K562 (cell line): ENCODE results near the gene TVP23A. TPM values are rescaled to one million over a fixed set of nuclear protein-coding genes. Genes with fewer than 3 reads are reported as not detected.

Experiments used
- ARHGAP35 ChIP-seq: fragments of 450-650 bp; IDR thresholded peaks from 2 replicates; pipeline ENCODE4 v1.6.1; 2018; ENCODE audit not compliant: partially characterized antibody
- CCNT2 ChIP-seq: IDR thresholded peaks from 2 replicates; pipeline ENCODE4 v1.6.1; 2011; ENCODE audit warnings: borderline replicate concordance, low read depth, mild to moderate bottlenecking, moderate library complexity, mixed read lengths, low read length; ENCODE audit not compliant: insufficient read length; ENCODE audit errors: extremely low read depth
- CTCF ChIP-seq, 3 experiments: IDR thresholded peaks in 2 of 3; conservative IDR thresholded peaks in 1 of 3; 2 replicates each; pipeline ENCODE4 v1.5.1; 2011 to 2012; ENCODE audit warnings: low read length in 3 of 3, mild to moderate bottlenecking in 3 of 3, control low read depth in 2 of 3, improper control_type of control experiment in 1 of 3, inconsistent platforms in 1 of 3, low read depth in 1 of 3, mixed read lengths in 1 of 3, moderate library complexity in 1 of 3; ENCODE audit not compliant: insufficient read depth in 2 of 3
- DDX20 ChIP-seq: fragments of 450-650 bp; IDR thresholded peaks from 2 replicates; pipeline ENCODE4 v1.6.1; 2016; ENCODE audit warnings: missing genetic modification characterization, low read depth, mild to moderate bottlenecking, missing compliant biosample characterization, moderate library complexity
- DNMT1 ChIP-seq: fragments of 450-650 bp; IDR thresholded peaks from 2 replicates; pipeline ENCODE4 v1.6.1; 2016; ENCODE audit warnings: antibody characterized with exemption, mild to moderate bottlenecking
- EHMT2 ChIP-seq: fragments of 450-650 bp; IDR thresholded peaks from 2 replicates; pipeline ENCODE4 v1.6.1; 2018; ENCODE audit warnings: antibody characterized with exemption
- EP300 ChIP-seq: IDR thresholded peaks from 2 replicates; pipeline ENCODE4 v1.6.1; 2012; ENCODE audit warnings: low read length, improper control_type of control experiment
- GTF3C2 ChIP-seq: IDR thresholded peaks from 3 replicates; pipeline ENCODE4 v1.6.1; 2011; ENCODE audit warnings: borderline replicate concordance, mild to moderate bottlenecking, moderate library complexity; ENCODE audit not compliant: insufficient read length; ENCODE audit errors: extremely low read depth
- HCFC1 ChIP-seq: IDR thresholded peaks from 2 replicates; pipeline ENCODE4 v1.6.1; 2012; ENCODE audit warnings: low read depth, low read length, improper control_type of control experiment
- KLF1 ChIP-seq: fragments of 450-650 bp; IDR thresholded peaks from 2 replicates; pipeline ENCODE4 v1.6.1; 2016; ENCODE audit warnings: missing genetic modification characterization, missing compliant biosample characterization
- MXI1 ChIP-seq: IDR thresholded peaks from 2 replicates; pipeline ENCODE4 v1.6.1; 2011; ENCODE audit warnings: low read depth, mild to moderate bottlenecking, improper control_type of control experiment, low read length
- NFIC ChIP-seq: fragments of 450-650 bp; IDR thresholded peaks from 2 replicates; pipeline ENCODE4 v1.6.1; 2017; ENCODE audit warnings: mild to moderate bottlenecking, inconsistent platforms
- OTX1 ChIP-seq: fragments of 450-650 bp; formaldehyde crosslinking; IDR thresholded peaks from 2 replicates; pipeline ENCODE4 v1.4.0; 2022; ENCODE audit warnings: mild to moderate bottlenecking
- PCBP2 ChIP-seq: fragments of 200-400 bp; formaldehyde crosslinking; IDR thresholded peaks from 2 replicates; pipeline ENCODE4 v1.6.1; 2018; ENCODE audit warnings: low read length, low read depth, mild to moderate bottlenecking, moderate library complexity; ENCODE audit not compliant: poor library complexity, severe bottlenecking
- RB1 ChIP-seq: fragments of 450-650 bp; IDR thresholded peaks from 2 replicates; pipeline ENCODE4 v1.6.1; 2017; ENCODE audit warnings: low read depth, mild to moderate bottlenecking
- TBL1XR1 ChIP-seq, 2 experiments: IDR thresholded peaks; 2 replicates each; pipeline ENCODE4 v1.6.1; 2012; ENCODE audit warnings: improper control_type of control experiment in 2 of 2, low read length in 2 of 2, mild to moderate bottlenecking in 1 of 2
- TSC22D4 ChIP-seq: fragments of 450-650 bp; IDR thresholded peaks from 2 replicates; pipeline ENCODE4 v1.6.1; 2016; ENCODE audit warnings: missing genetic modification characterization, missing biosample characterization, control low read depth
- ZBTB7A ChIP-seq: IDR thresholded peaks from 2 replicates; pipeline ENCODE4 v1.6.1; 2011; ENCODE audit warnings: low read depth, mild to moderate bottlenecking, low read length, moderate library complexity, borderline replicate concordance; ENCODE audit not compliant: control insufficient read depth
- ZC3H11A ChIP-seq: IDR thresholded peaks from 2 replicates; pipeline ENCODE4 v1.6.1; 2012; ENCODE audit warnings: low read depth, low read length, improper control_type of control experiment
- ZNF24 ChIP-seq: fragments of 450-650 bp; IDR thresholded peaks from 2 replicates; pipeline ENCODE4 v1.6.1; 2016
- ZNF324 ChIP-seq: fragments of 250-450 bp; sonication (Bioruptor Pico); IDR thresholded peaks from 2 replicates; pipeline ENCODE4 v1.4.0; 2020; ENCODE audit warnings: mild to moderate bottlenecking
- ZNF444 ChIP-seq: fragments of 250-450 bp; sonication (Bioruptor Pico); IDR thresholded peaks from 2 replicates; pipeline ENCODE4 v1.4.0; 2020; ENCODE audit warnings: mild to moderate bottlenecking, moderate library complexity
- ZNF79 ChIP-seq: fragments of 250-450 bp; sonication (Bioruptor Pico); IDR thresholded peaks from 2 replicates; pipeline ENCODE4 v1.4.0; 2020; ENCODE audit warnings: low read depth, mild to moderate bottlenecking, moderate library complexity
- polyA plus RNA-seq, 8 experiments: library from polyadenylated mRNA; depleted of rRNA in 4 of 8; stranded (reverse) in 5 of 8; unstranded in 3 of 8; fragments of >200 nt; fragmentation: Nextera tagmentation in 2 of 8; fragmentation: Illumina TruSeq in 1 of 8; extraction: Ambion mirVana in 2 of 8; extraction: Trizol in 1 of 8; gene quantifications; 2 replicates each; pipeline versions ENCODE4 v1.2.1 to v1.2.3, GENCODE V29; 2011 to 2014; ENCODE audit warnings: inconsistent platforms in 1 of 8, missing spikeins in 1 of 8
- total RNA-seq, 7 experiments: library from RNA; depleted of rRNA in 6 of 7; stranded (reverse); fragments of >200 nt in 6 of 7; fragmentation: Illumina TruSeq in 2 of 7; extraction: Trizol in 2 of 7; gene quantifications; 2 replicates each; pipeline versions ENCODE4 v1.2.1 to v1.2.3, GENCODE V29; 2011 to 2021; ENCODE audit warnings: low replicate concordance in 1 of 7
- TF ChIP-seq, protein P1 (sequence below): fragments of 450-650 bp; formaldehyde crosslinking; IDR thresholded peaks from 2 replicates; pipeline ENCODE4 v1.4.0; 2020; ENCODE audit warnings: mild to moderate bottlenecking, moderate library complexity

The TVP23A gene
- total and polyA plus RNA-seq, 9 of the 15 experiments (the other 6 are each of a cell fraction or from before 2014, with no cell fraction given): 0.04 to 0.77 (median 0.10) TPM; not detected in 3

DNA sequence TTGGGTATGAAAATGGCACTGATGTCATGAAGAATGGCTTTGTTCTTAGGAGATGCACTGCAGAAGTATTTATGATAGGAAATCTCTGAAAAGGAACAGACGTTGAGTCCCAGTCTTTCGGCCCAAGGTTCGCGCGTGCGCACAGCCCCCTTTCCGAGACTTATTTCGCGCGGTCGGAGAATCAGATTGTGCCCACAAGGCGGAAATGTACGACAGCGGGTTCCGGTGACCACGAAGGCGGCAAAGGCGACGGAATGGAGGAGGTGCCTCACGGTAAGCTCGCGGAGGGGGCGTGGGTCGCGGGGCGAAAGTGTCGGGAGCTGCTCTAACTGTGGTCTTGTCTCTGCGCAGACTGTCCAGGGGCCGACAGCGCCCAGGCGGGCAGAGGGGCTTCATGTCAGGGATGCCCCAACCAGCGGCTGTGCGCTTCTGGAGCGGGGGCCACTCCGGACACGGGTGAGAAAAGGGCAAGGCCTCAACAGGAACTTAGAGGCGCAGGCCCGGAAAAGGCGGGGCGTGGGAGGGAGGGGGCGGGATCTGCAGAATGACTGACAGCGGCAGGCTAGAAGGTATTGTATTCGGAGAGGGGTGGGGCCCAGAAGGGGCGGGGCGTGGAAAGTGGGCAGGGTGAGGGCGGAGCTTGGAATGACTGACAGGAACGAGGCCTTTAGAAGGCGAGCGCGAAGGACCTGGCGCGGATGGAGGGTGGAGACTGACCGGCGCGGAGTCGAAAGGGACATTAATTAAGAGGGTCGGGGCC, 74.8 kb downstream of the TVP23A start, which contains the start of gene NUBP1 (continued):
- TF ChIP-seq TBL1XR1 (IDR thresholded peaks at IDR 0.05; ENCODE audit: low read length in 2 of 2): no peak
- peak; percentile 15; the same call in 1 of the 2 replicates for TF ChIP-seq ZBTB7A
- no peak for TF ChIP-seq GTF3C2
- TF ChIP-seq, protein P1, sequence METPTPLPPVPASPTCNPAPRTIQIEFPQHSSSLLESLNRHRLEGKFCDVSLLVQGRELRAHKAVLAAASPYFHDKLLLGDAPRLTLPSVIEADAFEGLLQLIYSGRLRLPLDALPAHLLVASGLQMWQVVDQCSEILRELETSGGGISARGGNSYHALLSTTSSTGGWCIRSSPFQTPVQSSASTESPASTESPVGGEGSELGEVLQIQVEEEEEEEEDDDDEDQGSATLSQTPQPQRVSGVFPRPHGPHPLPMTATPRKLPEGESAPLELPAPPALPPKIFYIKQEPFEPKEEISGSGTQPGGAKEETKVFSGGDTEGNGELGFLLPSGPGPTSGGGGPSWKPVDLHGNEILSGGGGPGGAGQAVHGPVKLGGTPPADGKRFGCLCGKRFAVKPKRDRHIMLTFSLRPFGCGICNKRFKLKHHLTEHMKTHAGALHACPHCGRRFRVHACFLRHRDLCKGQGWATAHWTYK (CRISPR knock-in tag): peak; percentile 41; the same call in 1 of the 2 replicates
- TF ChIP-seq CTCF (IDR thresholded peaks at IDR 0.05 in 2 of 3, conservative IDR thresholded peaks at IDR 0.05 in 1 of 3; ENCODE audit: insufficient read depth in 2 of 3, low read depth in 1 of 3, low read length in 3 of 3): no peak
- no peak for TF ChIP-seq DNMT1
- no peak for TF ChIP-seq ZNF24
- TF ChIP-seq DDX20: no peak
- peak; percentile 42 for TF ChIP-seq CCNT2
- TF ChIP-seq ZC3H11A: no peak
- no peak for TF ChIP-seq ZNF444 (CRISPR knock-in tag)
- peak; percentile 66 for TF ChIP-seq NFIC
- peak; percentile 90 for TF ChIP-seq OTX1 (CRISPR knock-in tag)
- peak; percentile 69 for TF ChIP-seq HCFC1
- no peak for TF ChIP-seq EHMT2
- no peak for TF ChIP-seq PCBP2
- TF ChIP-seq EP300: no peak
- TF ChIP-seq KLF1: no peak
- no peak for TF ChIP-seq ARHGAP35
- TF ChIP-seq RB1: peak; percentile 72; the same call in 1 of the 2 replicates
- TF ChIP-seq ZNF324: no peak
- no peak for TF ChIP-seq TSC22D4 (tag)
- TF ChIP-seq MXI1: peak; percentile 100
- 0 out of 2 replicates have a peak, but pooled peaks have one; percentile 40 for TF ChIP-seq ZNF79 (CRISPR knock-in tag)
